GM23338 (cell line): ENCODE results near the gene ZBTB20. TPM values are rescaled to one million over a fixed set of nuclear protein-coding genes. Genes with fewer than 3 reads are reported as not detected.

Experiments
- ATAC-seq: fragments of 200-7000 bp; cut with Tn5 transposase; 3 replicates; pipeline ENCODE4 v1.9.1; 2020
- DNase-seq: peaks from one replicate; pipeline ENCODE4 v3.0.0-alpha.2; 2015; ENCODE audit warnings: low spot score
- H2AFZ ChIP-seq: fragments of 200-600 bp; sonication (generic); 2 replicates; pipeline ENCODE4 v1.8.0; 2016; ENCODE audit warnings: antibody characterized with exemption, mild to moderate bottlenecking, moderate library complexity
- H3F3A ChIP-seq: fragments of 200-600 bp; sonication (generic); replicated peaks from 2 replicates; pipeline ENCODE4 v1.8.0; 2017; ENCODE audit warnings: antibody characterized with exemption, mixed run types, low read depth
- H3K27ac ChIP-seq: fragments of 200-600 bp; sonication (generic); 2 replicates; pipeline ENCODE4 v1.6.1; 2016; ENCODE audit warnings: low read depth
- H3K27me3 ChIP-seq: fragments of 200-600 bp; sonication (generic); 2 replicates; pipeline ENCODE4 v1.8.0; 2016; ENCODE audit warnings: mild to moderate bottlenecking, mixed run types, moderate library complexity; ENCODE audit not compliant: insufficient read depth
- H3K36me3 ChIP-seq: fragments of 200-600 bp; sonication (generic); 2 replicates; pipeline ENCODE4 v1.8.0; 2016; ENCODE audit warnings: mild to moderate bottlenecking; ENCODE audit not compliant: insufficient read depth
- H3K4me1 ChIP-seq: fragments of 200-600 bp; sonication (generic); 2 replicates; pipeline ENCODE4 v1.8.0; 2016; ENCODE audit warnings: mild to moderate bottlenecking, moderate library complexity; ENCODE audit not compliant: insufficient read depth
- H3K4me2 ChIP-seq: fragments of 200-600 bp; sonication (generic); 2 replicates; pipeline ENCODE4 v1.7.1; 2017; ENCODE audit warnings: mixed run types
- H3K4me3 ChIP-seq: fragments of 200-600 bp; sonication (generic); 2 replicates; pipeline ENCODE4 v1.6.1; 2016; ENCODE audit warnings: mixed run types
- H3K79me2 ChIP-seq: fragments of 200-600 bp; sonication (generic); replicated peaks from 2 replicates; pipeline ENCODE4 v1.8.0; 2017; ENCODE audit warnings: mild to moderate bottlenecking; ENCODE audit not compliant: insufficient read depth
- H3K9me2 ChIP-seq: fragments of 200-600 bp; sonication (generic); 2 replicates; pipeline ENCODE4 v1.8.0; 2017; ENCODE audit not compliant: insufficient read depth
- H4K20me1 ChIP-seq: fragments of 200-600 bp; sonication (generic); replicated peaks from 2 replicates; pipeline ENCODE4 v1.8.0; 2017; ENCODE audit warnings: mild to moderate bottlenecking; ENCODE audit not compliant: insufficient read depth
- H3K27ac Mint-ChIP-seq: 2 replicates; pipeline ENCODE4 v1.8.0; 2020; ENCODE audit warnings: inconsistent platforms, mild to moderate bottlenecking, moderate library complexity, mixed read lengths
- H3K27me3 Mint-ChIP-seq: 3 replicates; pipeline ENCODE4 v1.8.0; 2022; ENCODE audit warnings: low read depth, mild to moderate bottlenecking, moderate library complexity, mixed read lengths, inconsistent platforms; ENCODE audit not compliant: insufficient read depth, poor library complexity
- H3K36me3 Mint-ChIP-seq: 3 replicates; pipeline ENCODE4 v1.8.0; 2021; ENCODE audit warnings: low read depth, mild to moderate bottlenecking, inconsistent platforms, moderate library complexity, mixed read lengths
- H3K4me1 Mint-ChIP-seq: 3 replicates; pipeline ENCODE4 v1.8.0; 2020; ENCODE audit warnings: mild to moderate bottlenecking, inconsistent platforms, mixed read lengths
- H3K4me3 Mint-ChIP-seq: 3 replicates; pipeline ENCODE4 v1.8.0; 2021; ENCODE audit warnings: moderate library complexity, mild to moderate bottlenecking, inconsistent platforms, mixed read lengths
- H3K9me3 Mint-ChIP-seq: 3 replicates; pipeline ENCODE4 v1.8.0; 2020; ENCODE audit warnings: moderate library complexity, mild to moderate bottlenecking, inconsistent platforms, mixed read lengths
- CREB1 ChIP-seq: fragments of 250-450 bp; sonication (Bioruptor Pico); IDR thresholded peaks from 2 replicates; pipeline ENCODE4 v1.5.0; 2020; ENCODE audit warnings: low read depth, mild to moderate bottlenecking, moderate library complexity
- EZH2 ChIP-seq: fragments of 200-600 bp; sonication (generic); IDR thresholded peaks from one replicate; pipeline ENCODE4 v1.8.0; 2017; ENCODE audit warnings: antibody characterized with exemption, mild to moderate bottlenecking, low read depth; ENCODE audit not compliant: unreplicated experiment
- EZH2phosphoT487 ChIP-seq: fragments of 200-600 bp; sonication (generic); IDR thresholded peaks from one replicate; pipeline ENCODE4 v1.8.1; 2018; ENCODE audit warnings: antibody characterized with exemption; ENCODE audit not compliant: unreplicated experiment
- JUNB ChIP-seq: IDR thresholded peaks from one replicate; pipeline ENCODE4 v1.6.1; 2016; ENCODE audit warnings: antibody characterized with exemption; ENCODE audit not compliant: unreplicated experiment
- NANOG ChIP-seq: IDR thresholded peaks from 2 replicates; pipeline ENCODE4 v1.6.1; 2016; ENCODE audit warnings: antibody characterized with exemption, borderline replicate concordance
- POLR2AphosphoS5 ChIP-seq: IDR thresholded peaks from 2 replicates; pipeline ENCODE4 v1.6.1; 2016; ENCODE audit warnings: antibody characterized with exemption, low read depth
- REST ChIP-seq: IDR thresholded peaks from one replicate; pipeline ENCODE4 v1.6.1; 2018; ENCODE audit warnings: antibody characterized with exemption; ENCODE audit not compliant: unreplicated experiment
- STAT1 ChIP-seq: IDR thresholded peaks from one replicate; pipeline ENCODE4 v1.6.1; 2016; ENCODE audit warnings: antibody characterized with exemption; ENCODE audit not compliant: unreplicated experiment
- ZNF114 ChIP-seq: fragments of 250-450 bp; sonication (Bioruptor Pico); IDR thresholded peaks from 2 replicates; pipeline ENCODE4 v1.5.0; 2020; ENCODE audit warnings: mild to moderate bottlenecking, moderate library complexity
- ZNF331 ChIP-seq: fragments of 250-450 bp; sonication (Bioruptor Pico); IDR thresholded peaks from 2 replicates; pipeline ENCODE4 v1.5.0; 2020; ENCODE audit warnings: low read depth, mild to moderate bottlenecking, moderate library complexity
- ZNF462 ChIP-seq: fragments of 250-450 bp; sonication (Bioruptor Pico); IDR thresholded peaks from 2 replicates; pipeline ENCODE4 v1.5.0; 2020; ENCODE audit warnings: mild to moderate bottlenecking, moderate library complexity
- polyA plus RNA-seq: library from polyadenylated mRNA; unstranded; fragments of >200 nt; fragmentation: Nextera tagmentation; extraction: Ambion mirVana; gene quantifications from 2 replicates; pipeline ENCODE4 v1.2.1, GENCODE V29; 2016
- total RNA-seq: library from RNA; depleted of rRNA; stranded (reverse); fragments of >200 nt; shearing (Covaris generic); gene quantifications from 2 replicates; pipeline ENCODE4 v1.2.3, GENCODE V29; 2014
- TF ChIP-seq, protein P1 (sequence below): IDR thresholded peaks from 2 replicates; pipeline ENCODE4 v1.6.1; 2016; ENCODE audit warnings: antibody characterized with exemption
- TF ChIP-seq, protein P2 (sequence below), 2 experiments: fragments of 200-600 bp in 1 of 2; sonication (generic) in 1 of 2; conservative IDR thresholded peaks; 2 replicates each; pipeline versions ENCODE4 v1.5.1 to v1.6.1; 2016 to 2017; ENCODE audit warnings: antibody characterized with exemption in 2 of 2, low read depth in 2 of 2, mild to moderate bottlenecking in 2 of 2, moderate library complexity in 1 of 2

Gene ZBTB20
- total and polyA plus RNA-seq, 2 experiments from 2014 or later = 2.0 to 3.3 TPM

DNA sequence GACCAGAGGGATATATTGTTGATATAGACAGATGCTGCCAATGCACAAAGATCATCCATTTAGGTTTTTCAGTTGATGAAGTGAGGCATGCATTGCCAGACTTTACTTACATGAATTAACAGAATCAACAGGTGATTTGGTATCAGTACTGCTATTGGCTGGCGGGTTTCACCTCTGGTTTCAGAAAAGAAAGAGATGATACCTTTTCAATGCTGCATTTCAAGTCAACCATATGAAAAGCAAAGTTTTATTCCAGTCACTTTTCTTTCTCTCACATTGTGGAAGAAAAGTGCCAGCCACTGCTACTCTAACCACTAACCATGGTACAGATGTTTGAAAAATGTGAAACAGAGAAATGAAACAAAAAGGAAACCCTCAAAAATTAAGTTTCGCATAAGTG lies 564.2 kb downstream of the ZBTB20 start:
- no peak for TF ChIP-seq NANOG
- TF ChIP-seq JUNB = no peak
- no peak for TF ChIP-seq CREB1 (CRISPR knock-in tag)
- TF ChIP-seq, protein P1, sequence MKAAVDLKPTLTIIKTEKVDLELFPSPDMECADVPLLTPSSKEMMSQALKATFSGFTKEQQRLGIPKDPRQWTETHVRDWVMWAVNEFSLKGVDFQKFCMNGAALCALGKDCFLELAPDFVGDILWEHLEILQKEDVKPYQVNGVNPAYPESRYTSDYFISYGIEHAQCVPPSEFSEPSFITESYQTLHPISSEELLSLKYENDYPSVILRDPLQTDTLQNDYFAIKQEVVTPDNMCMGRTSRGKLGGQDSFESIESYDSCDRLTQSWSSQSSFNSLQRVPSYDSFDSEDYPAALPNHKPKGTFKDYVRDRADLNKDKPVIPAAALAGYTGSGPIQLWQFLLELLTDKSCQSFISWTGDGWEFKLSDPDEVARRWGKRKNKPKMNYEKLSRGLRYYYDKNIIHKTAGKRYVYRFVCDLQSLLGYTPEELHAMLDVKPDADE = no peak
- no peak for TF ChIP-seq EZH2phosphoT487
- no peak for TF ChIP-seq POLR2AphosphoS5
- TF ChIP-seq ZNF114 (CRISPR knock-in tag) = no peak
- no peak for TF ChIP-seq REST
- no peak for TF ChIP-seq STAT1
- TF ChIP-seq, protein P2, sequence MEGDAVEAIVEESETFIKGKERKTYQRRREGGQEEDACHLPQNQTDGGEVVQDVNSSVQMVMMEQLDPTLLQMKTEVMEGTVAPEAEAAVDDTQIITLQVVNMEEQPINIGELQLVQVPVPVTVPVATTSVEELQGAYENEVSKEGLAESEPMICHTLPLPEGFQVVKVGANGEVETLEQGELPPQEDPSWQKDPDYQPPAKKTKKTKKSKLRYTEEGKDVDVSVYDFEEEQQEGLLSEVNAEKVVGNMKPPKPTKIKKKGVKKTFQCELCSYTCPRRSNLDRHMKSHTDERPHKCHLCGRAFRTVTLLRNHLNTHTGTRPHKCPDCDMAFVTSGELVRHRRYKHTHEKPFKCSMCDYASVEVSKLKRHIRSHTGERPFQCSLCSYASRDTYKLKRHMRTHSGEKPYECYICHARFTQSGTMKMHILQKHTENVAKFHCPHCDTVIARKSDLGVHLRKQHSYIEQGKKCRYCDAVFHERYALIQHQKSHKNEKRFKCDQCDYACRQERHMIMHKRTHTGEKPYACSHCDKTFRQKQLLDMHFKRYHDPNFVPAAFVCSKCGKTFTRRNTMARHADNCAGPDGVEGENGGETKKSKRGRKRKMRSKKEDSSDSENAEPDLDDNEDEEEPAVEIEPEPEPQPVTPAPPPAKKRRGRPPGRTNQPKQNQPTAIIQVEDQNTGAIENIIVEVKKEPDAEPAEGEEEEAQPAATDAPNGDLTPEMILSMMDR (conservative IDR thresholded peaks at IDR 0.05; ENCODE audit: low read depth in 2 of 2) = no peak
- TF ChIP-seq EZH2 = no peak
- no peak for TF ChIP-seq ZNF462 (CRISPR knock-in tag)
- no peak for TF ChIP-seq ZNF331
- Histone ChIP-seq H3K4me2 (no peak overlapping the region), H3K27ac (no peak overlapping the region), H3K9me2 (no peaks in the 10 kb centered on the region), H3K79me2 (no peaks in the 10 kb centered on the region), H3F3A (no peaks in the 10 kb centered on the region), H3K4me1 (peaks cover 12% of the 10 kb centered on the region; the same call in 1 of the 2 replicates), H3K36me3 (no peaks in the 10 kb centered on the region), H2AFZ (no peak overlapping the region), H4K20me1 (no peaks in the 10 kb centered on the region), H3K27me3 (no peaks in the 10 kb centered on the region), H3K4me3 (no peak overlapping the region)
- H3K4me3 Mint-ChIP-seq = no peak overlapping the region
- no peaks in the 10 kb centered on the region for H3K36me3 Mint-ChIP-seq
- H3K9me3 Mint-ChIP-seq = no peaks in the 10 kb centered on the region
- no peak for ATAC-seq
- DNase-seq = no peak
- H3K27ac Mint-ChIP-seq = no peak overlapping the region
- H3K4me1 Mint-ChIP-seq = peaks cover 15% of the 10 kb centered on the region
- H3K27me3 Mint-ChIP-seq = peaks cover 2% of the 10 kb centered on the region
